Dedifferentiated amniotic fluid mesenchymal stem cell (primary cell): ENCODE results near the gene COL23A1.

Source experiments
- DNase-seq: peaks from one replicate; pipeline ENCODE4 v3.0.0-alpha.2; 2016; ENCODE audit errors: extremely low spot score

Gene COL23A1

DNA sequence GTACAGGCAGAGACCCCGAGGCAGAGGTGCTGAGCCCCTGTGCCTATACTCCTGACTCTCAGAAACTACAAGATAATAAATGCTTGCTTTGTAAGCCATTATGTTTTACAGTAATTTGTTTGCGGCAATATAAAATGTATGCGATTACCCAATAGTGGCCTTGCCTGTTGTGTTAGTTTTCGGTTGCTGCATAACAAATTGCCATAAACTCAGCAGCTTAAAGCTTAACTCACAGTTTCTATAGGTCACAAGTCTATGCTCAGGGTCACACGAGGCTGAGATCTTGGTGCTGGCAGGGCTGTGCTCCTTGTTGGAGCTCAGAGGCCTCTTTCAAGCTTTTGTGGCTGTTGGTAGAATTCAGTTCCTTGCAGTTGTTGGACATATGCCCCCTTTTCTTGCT is 114.8 kb downstream of the COL23A1 start:
- no peak for DNase-seq

DNA sequence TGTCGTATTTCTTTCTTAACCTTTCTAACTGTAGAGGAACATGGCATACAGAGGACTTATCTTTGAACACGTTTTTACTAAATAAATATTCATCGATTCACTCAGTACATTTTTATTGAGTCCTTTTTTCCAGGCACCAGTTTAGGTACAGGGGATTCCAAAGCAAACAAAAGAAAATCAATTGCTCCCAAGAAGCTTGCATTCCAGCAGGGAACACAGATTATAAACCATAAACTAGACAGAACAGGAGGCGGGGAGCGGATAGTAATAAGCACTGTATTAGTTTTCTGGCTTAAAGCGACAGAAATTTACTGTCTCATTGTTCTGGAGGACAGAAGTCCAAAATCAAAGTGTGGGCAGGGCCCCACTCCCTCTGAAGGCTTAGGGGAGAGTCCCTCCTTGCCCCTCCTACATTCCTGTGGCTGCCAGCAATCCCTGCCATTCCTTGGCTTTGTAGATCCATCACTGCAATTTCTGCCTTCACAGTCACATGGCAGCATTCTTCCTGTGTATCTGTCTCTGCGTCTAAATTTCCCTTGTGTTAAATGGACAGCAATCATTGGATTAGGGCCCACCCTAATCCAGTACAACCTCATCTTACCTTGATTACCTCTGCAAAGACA is 115.5 kb downstream of the COL23A1 start:
- DNase-seq, result no peak

DNA sequence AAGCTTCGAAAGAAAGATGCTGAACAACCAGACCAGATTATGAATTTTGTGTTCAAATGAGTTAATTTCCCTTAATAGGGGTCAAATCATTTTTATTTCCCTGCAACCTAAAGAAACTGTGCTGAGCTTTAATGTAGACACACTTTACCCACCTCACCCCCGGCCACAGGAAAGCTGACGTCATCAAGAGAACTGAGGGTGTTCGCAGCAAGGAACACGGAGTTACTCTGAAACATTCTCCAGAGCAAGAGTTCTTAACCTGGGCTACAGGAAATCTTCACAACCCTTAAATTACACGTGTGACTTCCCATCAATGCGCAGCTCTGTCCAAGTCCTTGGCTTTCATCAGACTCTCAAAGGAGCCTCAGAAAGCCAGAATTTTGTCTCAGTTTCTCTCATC is 116.3 kb downstream of the COL23A1 start:
- DNase-seq, result no peak

DNA sequence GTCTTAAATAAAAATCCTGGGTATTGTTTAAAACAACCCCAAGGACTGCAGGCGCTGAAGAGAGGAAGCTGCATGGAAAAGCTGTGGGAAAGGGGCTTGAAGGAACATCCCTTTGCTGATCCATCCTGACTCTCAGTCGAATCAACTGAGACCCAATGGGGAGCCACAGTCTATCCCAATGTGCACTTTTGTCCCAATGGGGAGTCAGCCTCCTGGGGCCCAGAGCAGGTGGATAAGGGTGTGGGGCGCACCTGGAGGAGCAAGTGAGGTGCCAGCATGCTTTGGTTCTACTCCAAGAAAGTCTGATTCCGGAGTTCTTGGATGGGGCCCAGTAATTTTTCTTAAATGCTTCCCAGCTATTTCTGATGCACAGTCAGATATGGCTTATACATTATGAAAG is 118.1 kb downstream of the COL23A1 start:
- no peak for DNase-seq

DNA sequence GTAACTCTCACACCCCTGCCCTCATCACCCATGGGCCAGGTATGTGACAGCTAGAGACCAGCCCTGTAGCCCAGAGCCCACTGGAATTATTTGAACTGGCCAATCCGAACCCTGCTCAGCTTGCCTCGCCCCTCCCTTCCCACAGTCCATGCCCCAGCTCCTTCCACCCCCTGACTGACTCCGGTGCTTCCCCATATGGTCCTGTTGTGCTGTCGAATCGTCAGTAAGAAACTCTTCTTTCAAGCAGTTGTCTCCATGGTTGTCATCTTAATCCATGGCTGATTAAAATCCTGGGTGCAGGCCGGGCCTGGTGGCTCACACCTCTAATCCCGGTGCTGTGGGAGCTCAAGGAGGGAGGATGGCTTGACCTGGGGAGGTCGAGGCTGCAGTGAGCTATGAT is 118.5 kb downstream of the COL23A1 start:
- no peak for DNase-seq

DNA sequence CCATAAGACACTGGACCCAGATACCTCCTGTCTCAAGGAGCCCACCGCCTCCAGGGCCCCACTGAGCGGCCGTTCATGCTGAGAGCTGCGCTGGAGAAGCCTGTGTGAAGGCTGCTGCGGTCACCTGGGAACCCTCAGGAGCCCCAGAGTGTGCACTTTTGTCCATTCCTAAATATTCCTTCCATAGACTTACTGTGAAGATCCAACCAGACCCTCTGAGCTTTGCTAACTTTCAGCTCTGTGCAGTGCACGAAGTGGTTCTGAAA is 119.5 kb downstream of the COL23A1 start:
- DNase-seq, result no peak

DNA sequence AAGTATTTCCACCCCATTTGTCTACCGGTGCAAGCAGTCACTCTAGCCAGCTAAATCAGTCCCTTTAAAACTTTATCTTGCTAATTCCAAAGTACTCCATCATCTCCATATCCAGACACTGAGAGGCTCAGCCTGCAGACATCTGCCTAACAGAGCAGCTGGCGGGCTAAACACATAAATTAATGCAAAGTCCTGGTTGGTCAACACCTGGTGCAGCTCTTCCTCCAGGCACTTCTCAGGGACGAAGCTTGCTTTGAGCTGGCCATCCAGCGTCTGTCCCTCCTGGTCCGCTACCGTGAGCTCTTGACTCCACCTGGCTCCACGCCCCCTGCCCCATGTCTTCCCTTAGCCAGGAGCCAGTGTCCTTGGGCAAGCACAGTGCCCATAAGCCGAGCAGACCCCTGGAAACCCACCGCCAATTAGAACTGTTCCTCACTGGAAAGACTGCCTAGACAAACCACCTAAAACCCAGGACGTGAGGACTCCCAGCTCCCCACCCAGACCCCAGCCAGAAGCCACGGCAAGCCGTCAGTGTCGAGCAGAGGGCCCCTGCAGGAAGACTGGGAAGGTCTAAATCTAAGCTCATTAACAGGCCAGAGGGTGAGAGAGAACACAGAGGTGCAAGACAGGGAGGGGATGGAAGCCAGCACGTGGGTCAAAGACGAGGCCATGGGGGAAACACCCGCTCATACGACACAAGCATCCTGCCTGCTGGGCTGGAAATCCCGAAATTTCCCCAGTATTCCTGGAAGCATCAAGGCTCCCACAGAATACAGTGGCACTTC is 120.0 kb downstream of the COL23A1 start:
- no peak for DNase-seq

DNA sequence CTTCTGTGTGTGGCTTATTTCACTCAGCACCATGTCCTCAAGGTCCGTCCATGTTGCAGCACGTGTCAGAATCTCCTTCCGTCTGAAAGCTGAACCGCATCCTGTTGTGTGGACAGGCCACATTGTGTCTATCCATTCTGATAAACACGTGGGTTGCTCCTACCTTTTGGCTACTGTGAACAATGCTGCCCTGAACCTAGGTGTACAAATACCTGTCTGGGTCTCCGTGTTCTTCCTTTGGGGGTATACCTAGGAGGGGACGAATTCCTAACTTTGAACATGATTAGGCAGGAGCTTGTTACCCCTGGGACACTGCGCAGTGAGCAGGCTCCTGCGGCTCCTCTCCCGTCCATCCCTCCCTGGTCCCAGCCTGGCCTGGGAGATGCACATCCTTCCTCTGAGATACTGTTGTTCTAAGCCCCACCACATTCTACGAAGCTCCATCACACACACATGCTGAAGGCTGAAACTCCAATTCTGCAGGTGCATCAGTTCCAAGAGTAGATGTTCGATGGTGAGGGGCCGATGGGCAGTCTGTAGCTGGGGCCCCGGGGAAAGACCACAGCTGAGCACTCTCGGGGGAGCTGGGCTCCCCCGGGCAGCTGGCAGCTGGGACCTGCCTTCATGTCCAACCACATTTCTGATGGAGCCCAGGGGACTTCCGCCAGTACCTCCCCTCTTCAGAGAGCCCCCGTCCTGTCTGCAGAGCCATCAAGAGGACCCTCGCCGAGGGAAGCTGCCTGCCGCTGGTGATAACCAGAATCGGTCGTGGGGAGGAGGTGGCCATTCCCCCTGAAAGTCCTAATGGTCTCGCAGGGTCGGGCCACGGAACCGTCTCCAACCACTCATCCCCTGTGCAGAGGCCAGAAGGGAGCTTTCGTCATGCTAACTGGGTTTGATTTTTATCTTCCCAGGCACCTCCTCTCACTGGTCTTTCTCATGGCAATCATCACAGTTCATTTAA is 120.9 kb downstream of the COL23A1 start:
- no peak for DNase-seq

DNA sequence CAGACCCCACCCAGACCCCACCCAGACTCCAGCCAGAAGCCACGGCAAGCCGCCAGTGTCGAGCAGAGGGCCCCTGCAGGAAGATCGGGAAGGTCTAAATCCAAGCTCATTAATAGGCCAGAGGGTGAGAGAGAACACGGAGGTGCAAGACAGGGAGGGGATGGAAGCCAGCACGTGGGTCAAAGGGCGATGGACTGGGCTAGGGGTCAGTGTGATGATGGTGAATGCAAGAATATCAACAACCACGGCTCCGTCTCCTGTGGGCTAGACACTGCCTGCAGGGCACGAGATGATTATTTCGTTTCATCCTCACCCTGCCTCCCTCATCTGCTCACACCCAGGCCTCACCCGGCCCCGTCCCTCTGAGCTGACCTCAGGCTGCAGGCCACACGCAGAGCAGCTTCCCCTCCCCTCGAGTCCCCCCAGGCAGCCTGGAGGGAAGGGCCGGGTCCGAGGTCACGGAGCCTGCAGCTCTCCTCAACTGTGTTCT is 122.0 kb downstream of the COL23A1 start:
- DNase-seq, result no peak

DNA sequence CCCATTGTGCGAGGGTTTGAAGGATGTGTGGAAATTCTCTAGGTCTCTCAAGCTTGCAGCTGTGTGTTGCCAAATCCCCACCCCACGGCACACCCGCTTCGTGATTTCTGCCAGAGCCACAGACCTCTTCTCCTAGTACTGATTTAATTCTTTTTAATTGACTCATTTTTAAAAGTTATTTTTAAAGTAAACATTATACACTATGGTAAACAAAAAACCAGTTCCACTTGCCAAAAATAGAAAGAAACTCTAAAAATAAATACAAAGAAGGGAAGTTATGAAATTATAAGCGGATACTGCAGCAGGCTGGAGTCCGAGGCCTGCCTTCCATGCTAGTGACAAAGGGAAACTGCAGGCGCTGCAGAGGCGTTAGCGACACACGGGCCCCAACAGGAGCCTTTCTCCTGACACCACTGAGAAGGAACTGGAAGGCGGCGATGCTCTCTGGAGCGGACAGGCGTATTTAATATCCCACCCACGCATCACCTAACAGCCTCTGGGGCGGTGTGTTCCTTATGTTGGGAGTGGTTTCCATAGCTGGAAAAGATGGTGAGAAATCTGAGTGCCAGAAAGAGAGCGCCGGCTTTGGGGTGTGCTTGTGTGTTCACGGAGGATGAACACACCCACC is 122.5 kb downstream of the COL23A1 start:
- no peak for DNase-seq

DNA sequence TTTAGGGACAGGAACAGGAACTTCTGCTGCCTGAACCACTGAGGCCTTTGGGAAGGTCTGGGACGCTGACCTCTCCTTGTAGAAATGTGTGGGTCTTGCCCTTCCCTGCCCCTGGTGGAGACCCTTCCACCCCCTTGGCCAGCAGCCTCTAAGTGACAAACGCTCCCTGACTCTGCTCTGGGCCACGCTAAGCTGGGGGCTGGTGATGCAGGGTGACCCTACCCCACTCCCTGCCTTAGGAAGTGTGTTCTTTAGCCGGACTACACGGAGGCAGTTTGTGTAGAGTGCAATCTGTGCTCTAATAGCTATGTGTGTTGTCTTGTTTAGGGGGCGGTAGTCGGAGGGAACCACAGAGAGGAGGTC is 123.0 kb downstream of the COL23A1 start:
- DNase-seq, result no peak

DNA sequence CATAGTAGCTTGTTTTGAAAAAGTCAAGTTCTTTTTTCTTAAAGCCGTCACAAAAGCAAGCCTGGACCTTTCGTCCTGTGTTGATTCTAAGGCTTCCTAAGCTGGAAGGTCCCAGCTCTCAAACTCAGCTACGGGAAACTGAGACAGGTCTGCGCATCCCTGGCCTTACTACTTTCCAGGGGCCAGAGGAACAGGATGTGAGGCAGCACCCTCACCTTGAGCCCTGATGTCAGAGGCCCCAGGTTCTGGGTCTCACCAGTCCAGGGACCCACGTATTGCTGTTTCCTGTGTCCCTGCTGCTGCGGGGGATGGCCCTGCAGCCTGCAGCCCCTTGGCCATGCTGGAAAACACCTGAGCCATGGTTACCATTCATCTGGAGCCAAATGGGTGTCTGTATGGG is 123.9 kb downstream of the COL23A1 start:
- no peak for DNase-seq

DNA sequence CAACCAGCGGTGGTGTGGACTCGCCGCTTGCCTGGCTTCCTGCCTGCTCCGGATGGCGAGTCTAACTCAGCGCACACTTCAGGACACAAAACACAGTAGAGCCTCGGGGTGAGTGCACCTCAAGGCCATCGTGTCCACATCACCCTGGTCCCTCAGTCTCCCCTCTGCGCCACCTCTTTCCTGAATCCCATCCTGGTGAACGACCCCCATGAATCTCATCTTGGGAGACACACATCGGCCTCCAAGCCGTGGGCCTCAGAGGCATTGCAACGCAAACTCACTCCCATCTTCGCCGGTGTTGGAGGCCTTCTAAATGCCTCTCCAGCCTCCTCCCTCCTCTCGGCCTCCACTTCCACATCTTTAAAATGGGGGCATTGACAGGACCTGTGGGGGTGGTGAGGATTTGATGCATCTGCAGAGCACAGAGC is 124.3 kb downstream of the COL23A1 start:
- DNase-seq, result no peak

DNA sequence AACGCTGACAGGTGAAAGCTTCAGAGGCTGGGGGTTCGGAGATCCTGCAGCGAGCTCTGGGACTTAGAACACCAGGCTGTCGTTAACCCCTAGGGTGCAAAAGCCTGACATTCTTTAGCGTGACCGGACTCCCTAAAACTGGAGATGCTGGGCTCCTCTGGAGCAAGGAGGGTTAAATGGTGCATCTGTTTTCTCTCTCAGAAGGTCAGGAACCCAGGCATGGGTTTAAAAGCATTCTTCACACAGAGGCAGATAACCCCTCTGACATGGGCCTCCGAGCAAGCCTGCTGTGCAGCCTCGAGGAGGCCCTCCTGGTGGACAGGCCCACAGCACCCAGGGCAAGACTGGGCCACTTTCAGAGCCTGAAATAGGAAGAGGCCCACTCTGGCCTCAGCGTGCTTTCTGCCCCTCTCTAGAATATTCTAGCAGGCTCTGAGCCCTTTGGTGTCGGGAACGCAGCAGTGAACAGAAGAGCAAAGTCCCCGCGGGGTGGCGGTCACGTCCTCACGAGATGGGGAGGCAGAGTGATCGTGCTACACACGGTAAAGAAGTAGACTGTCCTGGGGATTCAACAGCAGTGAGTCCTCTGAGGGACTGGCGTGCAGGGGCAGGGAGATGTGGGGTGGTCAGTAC is 124.8 kb downstream of the COL23A1 start:
- no peak for DNase-seq

DNA sequence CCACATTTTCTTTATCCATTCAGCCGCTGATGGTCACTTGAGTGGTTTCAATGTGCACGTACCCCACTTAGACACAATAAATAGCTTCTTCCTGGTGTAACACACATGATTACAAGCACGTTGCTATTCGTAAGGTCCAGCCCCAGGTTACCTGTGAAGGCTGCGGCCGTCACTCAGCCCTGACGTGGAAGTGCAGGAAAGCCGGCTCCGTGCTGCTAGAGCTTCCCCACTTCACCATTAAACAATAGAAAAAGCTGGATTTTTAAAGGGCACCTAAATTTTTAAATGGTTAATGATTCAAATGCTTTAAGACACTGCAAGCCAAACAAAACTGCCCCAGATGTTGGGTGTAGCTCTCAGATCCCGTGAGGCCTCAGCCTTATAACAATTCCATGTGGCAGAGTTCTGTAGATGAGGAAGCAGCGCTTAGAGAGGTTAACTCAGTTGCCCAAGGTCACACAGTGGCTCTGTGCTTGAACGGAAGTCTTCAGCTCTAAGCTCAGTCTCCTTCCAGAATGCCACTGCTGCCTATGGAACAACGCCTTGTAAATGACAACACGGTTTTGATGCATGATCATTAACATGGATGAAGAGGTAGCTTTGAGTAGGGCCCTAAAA is 125.7 kb downstream of the COL23A1 start:
- DNase-seq, result no peak

DNA sequence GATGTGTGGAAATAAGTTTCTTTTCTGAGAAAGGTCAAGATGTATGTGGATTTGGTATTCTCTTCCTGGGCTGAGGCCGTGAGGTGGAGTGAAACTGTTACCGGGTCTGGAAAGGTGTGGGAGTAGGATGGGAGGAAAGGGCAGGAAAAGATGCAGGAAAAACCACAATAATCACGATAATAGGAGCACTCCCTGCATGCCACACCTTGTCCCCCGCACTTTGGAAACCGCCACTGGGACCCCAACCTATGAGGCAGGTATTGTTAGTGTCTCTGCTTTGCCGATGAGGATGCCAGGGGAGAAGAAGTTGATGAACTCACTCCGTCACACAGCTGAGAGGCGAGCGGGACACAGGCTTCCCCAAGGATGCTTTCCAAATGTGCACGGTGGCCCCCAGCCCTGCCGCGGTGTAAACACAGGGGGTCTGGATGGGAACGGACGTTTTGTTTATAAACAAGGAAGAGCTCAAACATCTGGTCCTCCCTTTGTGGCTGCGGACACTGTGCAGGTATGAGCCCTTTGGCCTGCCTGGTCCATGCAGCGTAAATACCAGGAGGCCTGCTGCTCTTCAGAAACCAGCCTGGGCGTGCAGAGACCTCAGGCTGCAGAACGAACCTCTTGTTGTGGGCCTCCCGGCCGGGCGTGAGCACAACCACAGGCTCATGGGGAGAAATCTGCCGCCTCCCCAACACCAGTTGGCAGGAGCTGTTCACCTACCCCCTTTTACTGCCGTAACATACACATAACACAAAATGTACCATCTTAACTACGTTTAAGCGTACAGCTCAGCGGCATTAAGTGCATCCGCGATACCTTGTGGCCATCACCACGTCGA is 126.7 kb downstream of the COL23A1 start:
- DNase-seq, result no peak

DNA sequence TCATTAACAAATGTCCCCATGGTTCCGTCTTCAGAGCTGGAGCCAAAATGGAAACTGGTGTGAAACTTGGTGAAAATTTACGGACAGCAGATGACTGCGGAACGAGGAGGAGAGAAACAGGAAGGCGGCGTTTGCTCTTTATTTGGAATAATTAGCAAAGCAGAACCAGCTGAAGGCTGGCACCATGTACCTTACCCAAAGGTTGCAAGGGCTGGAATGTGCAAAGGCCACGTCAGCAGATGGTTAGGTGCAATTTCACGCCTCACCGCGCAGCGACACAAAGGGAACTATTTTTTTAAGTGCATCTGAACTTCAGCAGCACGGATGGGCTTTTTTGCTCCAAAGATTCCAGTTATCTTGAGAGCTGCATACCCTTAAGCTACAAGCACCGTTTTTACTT is 127.4 kb downstream of the COL23A1 start:
- DNase-seq, result no peak

DNA sequence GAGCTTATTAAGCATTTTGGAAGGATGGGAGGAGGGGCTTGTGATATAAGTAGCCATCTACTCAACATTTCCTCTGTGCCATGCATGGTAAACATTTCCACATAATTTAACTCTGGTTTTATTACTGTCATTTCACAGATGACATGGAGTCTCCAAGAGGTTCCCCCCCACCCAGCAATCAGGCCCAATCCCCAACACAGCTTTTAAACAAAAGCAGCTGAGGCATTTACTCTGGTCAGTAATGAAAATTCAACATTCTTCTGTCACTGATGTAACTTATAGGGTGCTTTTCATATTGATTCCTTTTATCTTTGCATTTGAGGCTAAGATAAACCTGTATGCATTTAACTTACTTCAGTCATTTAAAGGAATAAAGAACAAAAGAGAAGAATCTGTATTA is 128.1 kb downstream of the COL23A1 start:
- no peak for DNase-seq

DNA sequence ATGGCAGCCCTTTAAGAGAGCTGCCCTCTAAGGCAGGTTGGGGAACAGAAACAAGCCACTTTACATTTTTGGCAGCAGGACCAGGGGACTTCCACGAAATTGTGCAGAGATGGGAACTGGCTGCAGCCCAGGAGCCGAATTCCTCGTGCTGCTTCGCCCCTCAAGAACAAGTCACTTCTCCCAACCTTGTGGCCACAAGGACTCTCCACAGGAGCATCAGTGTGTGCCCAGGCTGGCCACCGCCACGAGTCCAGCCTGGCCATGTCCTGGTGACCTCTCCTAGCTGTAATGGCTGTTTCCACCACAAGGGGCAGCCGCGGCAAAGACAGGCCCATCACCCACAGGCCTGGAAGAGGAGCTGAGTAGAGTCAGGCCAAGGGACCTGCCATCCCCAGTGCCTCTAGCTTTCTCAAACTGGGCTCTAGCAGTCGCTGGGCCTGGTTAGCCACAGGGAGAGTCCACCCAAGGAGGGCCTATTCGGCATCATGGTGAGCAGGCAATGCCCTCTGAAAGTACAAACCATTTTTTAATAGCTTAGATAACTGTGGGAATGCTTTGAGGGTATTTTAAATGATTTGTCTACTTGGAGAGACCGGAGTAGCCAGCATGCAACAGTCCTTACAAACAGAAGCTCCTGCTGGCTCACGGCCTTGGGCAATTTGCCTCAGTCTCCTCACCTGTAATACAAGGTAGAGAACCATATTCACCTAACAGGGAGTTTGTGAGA is 129.0 kb downstream of the COL23A1 start:
- DNase-seq, result no peak

DNA sequence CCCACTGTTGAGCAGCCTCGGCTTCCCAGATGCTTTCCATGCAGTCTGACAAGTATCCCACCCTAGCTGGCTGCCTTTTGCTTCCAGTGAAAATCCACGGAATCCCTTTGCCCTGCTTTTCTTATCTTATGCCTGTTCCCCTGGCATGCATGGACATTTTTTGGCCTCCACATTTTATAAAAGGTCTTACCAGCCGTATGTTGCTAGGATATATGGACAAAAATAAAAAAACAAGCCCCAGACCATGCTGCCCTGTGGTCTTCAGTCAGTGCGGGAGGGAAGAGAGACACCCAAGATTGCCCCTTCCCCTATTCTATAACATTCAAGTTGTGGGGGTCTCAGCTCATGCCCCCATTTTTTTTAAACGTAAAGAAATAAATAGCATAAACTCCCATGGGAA is 129.6 kb downstream of the COL23A1 start:
- DNase-seq, result no peak
